ENCODE measurements around the gene ZNF581. TPM values are rescaled to one million over a fixed set of nuclear protein-coding genes. Genes with fewer than 3 reads are reported as not detected.

Gene ZNF581
- total RNA-seq, 2 donors from 2014 or later = 8.0 to 12.0 TPM

GRCh38 chr19:55655648-55656040 is 12.2 kb downstream of the ZNF581 start:
- no peak for DNase-seq (ENCODE audit: low spot score)
- intact Hi-C loops (cut with DNase I) = no loop called here

GRCh38 chr19:55656552-55656951 is 13.1 kb downstream of the ZNF581 start:
- DNase-seq (ENCODE audit: low spot score) = no peak
- intact Hi-C loops (cut with DNase I) = no loop called here

GRCh38 chr19:55656988-55657747 is 13.7 kb downstream of the ZNF581 start:
- intact Hi-C loops (cut with DNase I) = no loop called here
- no peak for DNase-seq (ENCODE audit: low spot score)

GRCh38 chr19:55658846-55659459 is 15.5 kb downstream of the ZNF581 start:
- no peak for DNase-seq (ENCODE audit: low spot score)
- intact Hi-C loops (cut with DNase I) = no loop called here

GRCh38 chr19:55659822-55660221 is 16.4 kb downstream of the ZNF581 start:
- no peak for DNase-seq (ENCODE audit: low spot score)
- intact Hi-C loops (cut with DNase I) = no loop called here

- intact Hi-C loops (cut with DNase I) = no loop called here
- no peak for DNase-seq (ENCODE audit: low spot score)
Observed at GRCh38 chr19:55660404-55660803, 17.0 kb downstream of the ZNF581 start.

GRCh38 chr19:55660991-55661390 is 17.5 kb downstream of the ZNF581 start:
- intact Hi-C loops (cut with DNase I) = no loop called here
- DNase-seq (ENCODE audit: low spot score) = no peak

- no peak for DNase-seq (ENCODE audit: low spot score)
- intact Hi-C loops (cut with DNase I) = no loop called here
Observed at GRCh38 chr19:55661826-55662225, 18.4 kb downstream of the ZNF581 start.

- DNase-seq (ENCODE audit: low spot score) = no peak
Observed at GRCh38 chr19:55663846-55664536, 20.5 kb downstream of the ZNF581 start.

GRCh38 chr19:55666343-55667005 is 23.0 kb downstream of the ZNF581 start:
- DNase-seq (ENCODE audit: low spot score) = no peak
- intact Hi-C loops (cut with DNase I) = no loop called here

More at GRCh38 chr19:55663846-55664536, 20.5 kb downstream of the ZNF581 start:
- intact Hi-C loops (cut with DNase I) = no loop called here

GRCh38 chr19:55667006-55667381 is 23.5 kb downstream of the ZNF581 start:
- DNase-seq (ENCODE audit: low spot score) = no peak
- intact Hi-C loops (cut with DNase I) = no loop called here

- intact Hi-C loops (cut with DNase I) = no loop called here
- DNase-seq (ENCODE audit: low spot score) = no peak
Observed at GRCh38 chr19:55667511-55667910, 24.1 kb downstream of the ZNF581 start.

- intact Hi-C loops (cut with DNase I) = no loop called here
- DNase-seq (ENCODE audit: low spot score) = no peak
Observed at GRCh38 chr19:55667958-55668357, 24.5 kb downstream of the ZNF581 start.

GRCh38 chr19:55668603-55669348 is 25.3 kb downstream of the ZNF581 start:
- DNase-seq (ENCODE audit: low spot score) = no peak

GRCh38 chr19:55669418-55670279 is 26.2 kb downstream of the ZNF581 start:
- intact Hi-C loops (cut with DNase I) = no loop called here
- no peak for DNase-seq (ENCODE audit: low spot score)

More at GRCh38 chr19:55668603-55669348, 25.3 kb downstream of the ZNF581 start:
- intact Hi-C loops (cut with DNase I) = no loop called here

GRCh38 chr19:55670280-55671053 is 27.0 kb downstream of the ZNF581 start:
- DNase-seq (ENCODE audit: low spot score) = no peak
- intact Hi-C loops (cut with DNase I) = no loop called here

GRCh38 chr19:55671054-55671378 is 27.6 kb downstream of the ZNF581 start:
- no peak for DNase-seq (ENCODE audit: low spot score)
- intact Hi-C loops (cut with DNase I) = no loop called here

GRCh38 chr19:55672418-55672817 is 29.0 kb downstream of the ZNF581 start:
- DNase-seq (ENCODE audit: low spot score) = no peak
- intact Hi-C loops (cut with DNase I) = no loop called here
